Skeletal muscle cell (primary cell): ENCODE measurements around the gene HRH3.

Source experiments
- DNase-seq: peaks from one replicate; pipeline ENCODE4 v3.0.0-alpha.2; 2010; ENCODE audit warnings: low read depth
- H3K4me3 ChIP-seq: 2 replicates; pipeline ENCODE4 v1.5.1; 2011; ENCODE audit warnings: low read depth, mild to moderate bottlenecking, control low read depth, low read length, moderate library complexity

Gene HRH3

GRCh38 chr20:62232770-62233645 is 12.9 kb upstream of the HRH3 start:
- DNase-seq = no peak
- H3K4me3 ChIP-seq = no peak overlapping the region

GRCh38 chr20:62232194-62232593 is 12.1 kb upstream of the HRH3 start:
- no peak for DNase-seq

GRCh38 chr20:62231292-62231691 is 11.2 kb upstream of the HRH3 start:
- no peak overlapping the region for H3K4me3 ChIP-seq
- DNase-seq = no peak

More at GRCh38 chr20:62232194-62232593, 12.1 kb upstream of the HRH3 start:
- no peak overlapping the region for H3K4me3 ChIP-seq

- H3K4me3 ChIP-seq = no peak overlapping the region
- DNase-seq = no peak
These were observed 10.6 kb upstream of the HRH3 start for GRCh38 chr20:62230696-62231095.

- DNase-seq = no peak
- no peak overlapping the region for H3K4me3 ChIP-seq
These were observed 10.2 kb upstream of the HRH3 start for GRCh38 chr20:62230276-62230675.

GRCh38 chr20:62229667-62230066 is 9.6 kb upstream of the HRH3 start:
- no peak overlapping the region for H3K4me3 ChIP-seq
- DNase-seq = no peak

- no peak for DNase-seq
- no peak overlapping the region for H3K4me3 ChIP-seq
These were observed 9.0 kb upstream of the HRH3 start for GRCh38 chr20:62228982-62229545.

- H3K4me3 ChIP-seq = no peak overlapping the region
- DNase-seq = no peak
These were observed 8.2 kb upstream of the HRH3 start for GRCh38 chr20:62227977-62228958.

- DNase-seq = no peak
These were observed 7.5 kb upstream of the HRH3 start for GRCh38 chr20:62227591-62227976.

GRCh38 chr20:62226707-62227590 is 6.9 kb upstream of the HRH3 start:
- no peak for DNase-seq
- no peak overlapping the region for H3K4me3 ChIP-seq

More at GRCh38 chr20:62227591-62227976, 7.5 kb upstream of the HRH3 start:
- H3K4me3 ChIP-seq = no peak overlapping the region

GRCh38 chr20:62225820-62226635 is 6.0 kb upstream of the HRH3 start:
- DNase-seq = no peak
- H3K4me3 ChIP-seq = no peak overlapping the region

- no peak overlapping the region for H3K4me3 ChIP-seq
- DNase-seq = no peak
These were observed 4.9 kb upstream of the HRH3 start for GRCh38 chr20:62225026-62225425.

- H3K4me3 ChIP-seq = no peak overlapping the region
- DNase-seq = no peak
These were observed 4.2 kb upstream of the HRH3 start for GRCh38 chr20:62224113-62224855.

- H3K4me3 ChIP-seq = no peak overlapping the region
- DNase-seq = no peak
These were observed 3.5 kb upstream of the HRH3 start for GRCh38 chr20:62223571-62223970.

GRCh38 chr20:62222972-62223371 is 2.9 kb upstream of the HRH3 start:
- H3K4me3 ChIP-seq = no peak overlapping the region
- DNase-seq = no peak

GRCh38 chr20:62222266-62222850 is 2.3 kb upstream of the HRH3 start:
- DNase-seq = no peak
- H3K4me3 ChIP-seq = no peak overlapping the region
